GM12865 (cell line): Measurements from ENCODE around the gene EIF5A.

ENCODE experiments used
- DNase-seq: peaks from one replicate; pipeline ENCODE4 v3.0.0; 2010; ENCODE audit warnings: low read depth
- H3K4me3 ChIP-seq: 2 replicates; pipeline ENCODE4 v1.5.1; 2011; ENCODE audit warnings: mild to moderate bottlenecking, low read depth, low read length, control low read depth
- CTCF ChIP-seq: IDR thresholded peaks from 2 replicates; pipeline ENCODE4 v1.5.1; 2011; ENCODE audit warnings: low read length, control low read depth, low read depth, inconsistent platforms; ENCODE audit not compliant: insufficient read depth; ENCODE audit errors: missing control alignments

EIF5A gene

DNA sequence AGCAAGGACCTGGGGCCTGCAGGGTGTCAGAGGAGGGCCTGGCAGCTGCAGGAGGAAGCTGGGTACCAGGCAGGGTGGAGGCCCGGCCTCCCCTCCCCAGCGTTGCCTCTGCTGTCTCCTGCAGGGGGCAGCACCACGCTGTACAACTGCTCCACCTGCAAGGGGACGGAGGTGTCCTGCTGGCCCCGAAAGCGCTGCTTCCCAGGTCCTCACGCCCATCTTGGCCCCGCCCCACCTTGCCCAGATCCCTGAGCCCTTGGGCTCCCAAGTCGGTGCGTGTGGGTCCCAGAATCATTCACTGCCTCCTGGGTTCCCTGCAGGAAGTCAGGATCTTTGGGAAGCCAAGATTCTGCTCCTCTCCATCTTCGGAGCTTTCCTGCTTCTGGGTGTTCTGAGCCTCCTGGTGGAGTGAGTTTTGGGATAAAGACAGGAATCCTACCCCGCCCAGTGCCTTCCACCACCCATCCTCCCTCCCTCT, 48.7 kb downstream of the EIF5A start:
- DNase-seq: peak; percentile 91
- H3K4me3 ChIP-seq: no peak overlapping the region
- peak; percentile 99 for TF ChIP-seq CTCF

DNA sequence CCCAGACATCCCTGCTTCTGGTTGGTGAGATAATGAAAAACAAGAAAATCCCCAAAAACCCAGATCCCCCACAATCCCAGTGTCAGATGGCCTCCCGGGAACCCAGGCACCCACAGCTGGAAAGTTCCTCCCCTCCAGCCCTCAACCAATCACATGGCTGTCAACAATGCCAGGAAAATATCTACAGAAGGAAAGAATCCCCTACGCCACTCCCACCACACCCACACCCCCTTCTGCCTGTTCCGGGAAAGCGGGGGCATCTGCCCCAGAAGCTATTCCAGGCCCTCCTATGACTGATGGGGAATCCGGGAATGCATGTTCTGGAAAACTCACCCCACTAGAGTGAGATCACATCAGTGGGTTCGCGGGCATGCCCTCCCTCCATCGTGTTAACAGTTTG, 49.3 kb downstream of the EIF5A start:
- no peak for DNase-seq
- no peak for TF ChIP-seq CTCF
- no peak overlapping the region for H3K4me3 ChIP-seq

DNA sequence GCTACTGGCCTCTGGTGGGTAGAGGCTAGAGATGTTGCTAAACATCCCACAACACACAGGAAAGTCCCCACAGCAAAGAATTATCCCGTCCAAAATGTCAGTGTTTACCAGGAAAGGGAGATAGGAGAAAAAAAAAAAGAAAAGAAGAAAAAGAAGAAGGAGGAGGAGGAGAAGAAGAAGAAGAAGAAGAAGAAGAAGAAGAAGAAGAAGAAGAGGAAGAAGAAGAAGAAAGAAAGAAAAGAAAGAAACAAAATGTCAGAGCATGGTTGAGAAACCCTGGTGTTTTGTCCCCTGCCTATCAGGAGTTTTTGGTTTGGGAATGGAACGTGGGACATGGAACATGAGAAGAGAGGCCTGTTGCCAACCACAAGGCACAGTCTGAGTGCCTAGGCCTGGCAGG, 50.0 kb downstream of the EIF5A start:
- DNase-seq: no peak
- no peak for TF ChIP-seq CTCF
- H3K4me3 ChIP-seq: no peak overlapping the region

GRCh38 chr17:7361906-7362305, 54.5 kb downstream of the EIF5A start:
- TF ChIP-seq CTCF: no peak
- no peak overlapping the region for H3K4me3 ChIP-seq
- DNase-seq: no peak
